ENCODE results near the gene INHBB.
"Not testable (repeated sequence)": the region's sequence is repeated elsewhere in the genome, so short reads cannot be mapped to it uniquely, and the experiment has no call there.

The INHBB gene

DNA sequence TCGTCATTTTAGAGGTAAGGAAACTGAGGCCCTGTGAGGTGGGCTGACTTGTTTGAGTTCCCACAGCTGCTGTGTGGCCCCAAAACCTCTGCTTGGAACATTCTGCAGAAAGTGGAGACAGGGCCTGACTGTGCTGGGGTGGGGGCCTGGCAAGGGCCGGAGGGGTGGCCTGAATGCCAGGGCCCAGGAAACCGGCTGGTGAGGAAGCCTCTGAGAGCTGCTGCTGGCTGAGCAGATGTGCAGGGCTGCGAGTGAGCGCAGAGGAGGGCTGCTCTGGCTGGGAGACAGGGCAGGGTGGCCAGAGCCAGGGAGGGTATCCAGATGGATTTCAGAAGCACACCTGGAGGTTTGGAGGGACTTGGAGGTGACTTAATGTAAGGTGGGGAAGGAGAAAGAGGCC is 29.9 kb upstream of the INHBB start:
- no peak for DNase-seq (ENCODE audit: low read depth, low spot score)

DNA sequence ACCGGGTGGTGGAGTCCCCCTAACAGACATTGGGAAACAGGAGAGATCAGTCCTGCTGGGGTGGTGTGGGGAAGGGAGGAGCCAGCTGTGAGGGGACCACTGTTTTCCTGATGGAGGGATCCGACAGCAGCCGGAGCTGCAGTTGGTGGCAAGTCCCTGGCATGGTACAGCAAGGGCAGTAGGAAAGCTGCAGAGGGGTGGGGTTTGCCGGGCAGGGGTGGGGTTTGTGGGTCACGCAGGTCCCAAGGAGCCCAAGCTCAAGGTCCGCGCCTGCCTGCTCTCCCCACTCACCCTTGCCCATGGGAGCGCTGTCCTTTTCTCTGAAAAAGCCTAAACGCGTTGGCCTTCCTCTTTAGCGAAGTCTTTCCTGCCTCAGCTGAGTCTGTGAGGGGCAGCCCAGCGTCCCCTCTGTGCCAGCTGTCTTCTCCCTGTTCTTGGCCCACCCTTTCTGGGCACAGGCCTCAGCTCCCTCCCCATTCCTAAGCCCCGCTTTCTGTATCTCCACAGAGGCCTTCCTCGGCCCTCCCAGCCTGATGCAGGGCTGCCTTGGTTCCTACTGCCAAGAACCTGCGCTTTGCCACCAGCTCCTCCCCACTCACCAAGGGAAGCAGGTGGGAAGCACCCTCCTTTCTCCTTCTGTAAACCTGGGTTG is 29.3 kb upstream of the INHBB start:
- DNase-seq (ENCODE audit: low read depth, low spot score): no peak

GRCh38 chr2:120317180-120317533 is 28.8 kb upstream of the INHBB start:
- no peak for DNase-seq (ENCODE audit: low read depth, low spot score)

GRCh38 chr2:120317916-120318315 is 28.0 kb upstream of the INHBB start:
- no peak for DNase-seq (ENCODE audit: low read depth, low spot score)

GRCh38 chr2:120318626-120319025 is 27.3 kb upstream of the INHBB start:
- DNase-seq (ENCODE audit: low read depth, low spot score): no peak

DNA sequence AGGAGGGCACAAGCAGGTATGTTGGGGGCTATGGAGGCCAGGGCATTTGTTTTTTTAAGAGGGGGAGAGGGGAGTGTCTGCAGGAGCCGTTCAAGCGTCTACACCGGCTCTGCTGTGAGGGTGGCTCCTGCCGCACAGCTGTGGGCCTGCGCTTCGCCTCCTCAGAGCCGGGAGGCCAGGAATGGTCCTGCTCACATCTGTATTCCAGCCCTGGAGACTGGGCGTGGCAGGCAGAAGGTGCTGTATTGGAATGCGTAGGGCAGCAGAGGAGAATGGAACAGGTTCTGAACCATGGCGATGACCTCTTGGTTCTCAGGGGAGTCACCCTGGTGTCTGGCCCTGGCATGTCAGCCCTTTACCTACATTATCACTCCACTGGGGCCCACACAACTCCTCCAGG is 26.8 kb upstream of the INHBB start:
- DNase-seq (ENCODE audit: low read depth, low spot score): no peak

- no peak for DNase-seq (ENCODE audit: low read depth, low spot score)
These were observed 26.1 kb upstream of the INHBB start for GRCh38 chr2:120319686-120320317.

- DNase-seq (ENCODE audit: low read depth, low spot score): no peak
These were observed 25.6 kb upstream of the INHBB start for GRCh38 chr2:120320318-120320851.

- DNase-seq (ENCODE audit: low read depth, low spot score): not testable (repeated sequence)
These were observed 24.9 kb upstream of the INHBB start for GRCh38 chr2:120320887-120321556.

DNA sequence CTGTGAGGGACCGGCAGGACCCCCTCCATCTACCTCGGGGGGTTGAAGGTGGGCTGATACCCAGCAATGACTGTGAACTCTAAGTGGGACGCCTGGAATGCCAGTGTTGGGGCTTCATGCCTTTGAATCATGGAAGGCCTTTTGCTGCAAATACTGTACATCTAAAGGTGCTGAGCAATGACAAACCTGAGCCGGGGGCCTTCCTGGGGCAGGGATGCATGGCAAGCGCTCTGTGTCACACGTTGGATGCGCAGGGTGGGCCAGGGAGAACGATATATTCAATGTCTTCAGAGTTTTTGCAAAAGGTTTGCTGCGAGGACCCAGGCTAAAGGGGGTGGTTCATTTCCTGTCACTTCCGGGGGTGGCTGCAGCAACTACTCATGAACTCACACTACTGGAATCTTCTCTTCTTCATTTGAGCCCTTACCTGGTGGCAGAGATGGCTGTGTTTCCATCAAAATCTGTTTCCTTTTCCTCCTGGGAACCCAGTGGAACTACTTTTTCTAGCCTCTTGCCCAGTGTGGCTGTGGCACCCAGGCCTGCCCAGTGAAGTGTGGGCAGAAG is 24.1 kb upstream of the INHBB start:
- DNase-seq (ENCODE audit: low read depth, low spot score): no peak

- DNase-seq (ENCODE audit: low read depth, low spot score): no peak
These were observed 23.6 kb upstream of the INHBB start for GRCh38 chr2:120322329-120322728.

DNA sequence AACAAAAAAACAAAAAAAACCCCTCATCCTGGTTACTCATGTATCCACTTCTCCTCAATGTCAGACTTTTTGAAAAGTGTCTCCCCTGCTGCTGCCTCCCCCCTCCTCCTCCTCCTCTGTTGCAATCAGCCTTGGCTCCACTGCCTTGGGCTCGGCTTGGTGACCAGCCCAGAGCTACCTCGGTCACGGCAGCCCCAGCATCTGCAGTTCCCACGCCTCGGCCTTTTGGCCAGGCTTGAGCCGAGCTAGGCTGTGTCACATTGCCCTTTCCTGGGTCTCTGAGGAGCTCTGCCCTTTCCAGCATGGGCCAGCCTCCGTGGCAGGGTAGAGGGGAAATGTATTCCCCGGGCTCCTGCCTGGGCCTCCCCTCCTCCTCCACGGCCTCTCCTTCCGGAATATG is 22.7 kb upstream of the INHBB start:
- no peak for DNase-seq (ENCODE audit: low read depth, low spot score)

GRCh38 chr2:120323807-120324399 is 22.0 kb upstream of the INHBB start:
- DNase-seq (ENCODE audit: low read depth, low spot score): no peak

DNA sequence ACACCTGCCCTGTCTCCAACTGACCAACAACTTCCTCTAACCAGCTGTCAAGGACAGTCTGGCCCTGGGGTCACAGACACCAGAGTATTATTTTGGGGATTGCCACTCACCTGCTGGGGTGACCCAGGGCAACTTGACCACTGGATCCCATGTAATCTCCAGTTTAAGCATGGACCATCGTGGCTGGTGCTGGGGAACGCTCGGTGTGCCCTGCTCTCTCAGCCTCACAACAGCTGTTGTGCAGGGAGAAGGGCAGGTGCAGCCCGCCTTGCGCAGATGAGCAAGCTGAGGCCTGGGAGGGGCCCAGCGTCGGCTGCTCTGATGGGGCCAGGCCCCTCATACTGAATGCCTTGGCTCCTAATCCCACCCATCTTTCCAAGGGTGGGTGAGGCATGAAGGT is 21.0 kb upstream of the INHBB start:
- no peak for DNase-seq (ENCODE audit: low read depth, low spot score)

DNA sequence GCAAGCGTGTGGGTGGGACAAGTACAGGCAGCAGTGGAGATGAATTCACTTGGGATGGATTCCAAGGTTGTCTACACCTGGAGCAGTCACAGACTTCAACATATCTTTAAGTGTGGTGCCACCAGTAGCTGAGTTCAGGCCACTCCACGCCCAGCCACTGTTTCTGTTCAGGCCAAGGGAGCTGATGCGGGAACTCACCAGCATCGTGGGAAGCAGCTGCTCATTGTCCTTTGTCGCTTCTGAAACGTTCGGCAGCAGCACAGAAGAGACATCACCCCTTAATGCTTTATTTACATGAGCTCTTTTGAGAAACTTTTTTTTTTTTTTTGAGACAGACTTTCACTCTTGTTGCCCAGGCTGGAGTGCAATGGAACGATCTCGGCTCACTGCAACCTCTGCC is 19.9 kb upstream of the INHBB start:
- DNase-seq (ENCODE audit: low read depth, low spot score): no peak

- DNase-seq (ENCODE audit: low read depth, low spot score): no peak
These were observed 14.8 kb upstream of the INHBB start for GRCh38 chr2:120330946-120331822.

- DNase-seq (ENCODE audit: low read depth, low spot score): no peak
These were observed 14.0 kb upstream of the INHBB start for GRCh38 chr2:120331903-120332302.

DNA sequence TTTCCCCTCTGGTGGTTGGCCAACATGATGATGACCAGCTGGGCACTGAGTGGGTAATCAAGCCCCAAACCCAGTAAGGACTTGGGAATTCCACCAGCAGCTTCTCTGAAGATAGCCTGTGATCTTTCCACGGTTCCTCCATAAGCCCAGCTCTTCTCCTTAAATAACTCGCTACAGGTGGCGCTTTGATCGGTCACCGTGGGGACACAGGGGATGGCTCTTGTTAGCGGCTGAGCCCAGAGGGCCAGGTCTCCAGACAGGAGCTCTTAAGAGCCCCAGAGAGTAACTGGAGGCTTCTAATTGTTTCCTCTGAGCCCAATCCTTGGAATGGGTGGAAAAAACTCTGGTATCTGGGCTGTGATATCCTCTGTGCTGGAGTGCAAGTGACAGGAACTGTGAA is 13.6 kb upstream of the INHBB start:
- DNase-seq (ENCODE audit: low read depth, low spot score): no peak

GRCh38 chr2:120334068-120334467 is 11.9 kb upstream of the INHBB start:
- no peak for DNase-seq (ENCODE audit: low read depth, low spot score)

GRCh38 chr2:120336749-120337148 is 9.2 kb upstream of the INHBB start:
- no peak for DNase-seq (ENCODE audit: low read depth, low spot score)

DNA sequence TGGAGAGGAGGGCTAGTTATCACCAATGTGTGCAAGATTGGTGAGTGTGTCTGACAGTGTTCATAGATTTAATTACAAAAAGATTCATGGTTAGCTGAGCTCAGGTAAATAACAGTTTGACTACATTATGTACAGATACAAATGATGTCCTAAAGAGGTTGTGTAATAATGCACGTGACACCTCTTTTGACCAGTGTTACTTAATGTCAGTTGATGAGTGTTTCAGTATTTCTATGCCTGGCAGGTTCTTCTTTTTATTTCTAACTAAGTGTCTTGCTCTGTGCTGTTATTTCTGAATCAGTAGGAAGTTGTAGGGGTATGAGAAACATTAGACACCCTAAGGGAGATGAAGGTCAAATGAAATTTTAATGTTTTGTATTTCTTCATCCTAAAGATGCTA is 7.9 kb upstream of the INHBB start:
- DNase-seq (ENCODE audit: low read depth, low spot score): no peak

Data from brain pericyte (primary cell).